HepG2 (cell line): ENCODE results near the gene ABI3BP. TPM values are rescaled to one million over a fixed set of nuclear protein-coding genes. Genes with fewer than 3 reads are reported as not detected.

Source experiments
- ATAC-seq: fragments of 200-7000 bp; cut with Tn5 transposase; 3 replicates; pipeline ENCODE4 v1.9.1; 2020; ENCODE audit warnings: mild to moderate bottlenecking, moderate library complexity
- BruUV-seq: library from RNA; stranded (reverse); fragments of 400-500 nt; replicated peaks from 2 replicates; lab custom pipeline; 2021; lab: Mats Ljungman, UMichigan
- CTCF ChIA-PET: fragments of 300-600 bp; formaldehyde crosslinking; extraction: SDS; loops from one replicate; lab custom pipeline; 2021; ENCODE audit warnings: low total read pairs, inconsistent platforms, low intra/inter-chr PET ratio; lab: Yijun Ruan, JAX
- POLR2A ChIA-PET: fragments of 350-600 bp; sonication (Branson Sonifier 250); formaldehyde crosslinking; loops from one replicate; lab custom pipeline; 2020; ENCODE audit warnings: antibody characterized with exemption, inconsistent platforms; lab: Yijun Ruan, JAX
- DNase-seq: peaks from one replicate; pipeline ENCODE4 v3.0.0-alpha.2; 2015; ENCODE audit warnings: low spot score
- FAIRE-seq: peaks from 3 replicates; lab custom pipeline; 2011; peaks lifted over from hg19 to GRCh38; lab: Jason Lieb, UNC
- H2AFZ ChIP-seq: one replicate; pipeline ENCODE4 v1.6.1; 2011; ENCODE audit warnings: low read length, inconsistent platforms
- H3K27ac ChIP-seq: fragments of 300-600 bp; 3 replicates; pipeline ENCODE4 v1.8.0; 2011; ENCODE audit warnings: mixed run types, mild to moderate bottlenecking, mixed read lengths, low read length, inconsistent platforms; ENCODE audit not compliant: insufficient read depth; ENCODE audit errors: extremely low read length
- H3K27me3 ChIP-seq, 2 experiments: fragments of 200-600 bp in 1 of 2; 2 replicates in 1 of 2; 3 replicates in 1 of 2; pipeline versions ENCODE4 v1.6.0 to v1.8.0; 2011; ENCODE audit warnings: low read length in 2 of 2, mild to moderate bottlenecking in 2 of 2, moderate library complexity in 2 of 2, inconsistent platforms in 1 of 2; ENCODE audit not compliant: insufficient read depth in 2 of 2, control insufficient read depth in 1 of 2
- H3K36me3 ChIP-seq, 2 experiments: fragments of 200-600 bp in 1 of 2; replicated peaks in 1 of 2; 2 replicates in 1 of 2; 3 replicates in 1 of 2; pipeline versions ENCODE4 v1.5.1 to v1.8.0; 2011; ENCODE audit warnings: low read length in 2 of 2, inconsistent platforms in 1 of 2; ENCODE audit not compliant: insufficient read depth in 2 of 2, control insufficient read depth in 1 of 2
- H3K4me1 ChIP-seq: 2 replicates; pipeline ENCODE4 v1.5.1; 2012; ENCODE audit warnings: low read length, inconsistent platforms; ENCODE audit not compliant: insufficient read depth
- H3K4me2 ChIP-seq: 2 replicates; pipeline ENCODE4 v1.6.0; 2011; ENCODE audit warnings: low read depth, low read length, inconsistent platforms
- H3K4me3 ChIP-seq, 3 experiments: fragments of 200-600 bp in 1 of 3; sonication (generic), shearing (Covaris generic) in 1 of 3; replicated peaks in 1 of 3; 2 replicates each; pipeline ENCODE4 v1.5.1; 2011 to 2016; ENCODE audit warnings: low read length in 3 of 3, inconsistent platforms in 2 of 3, low read depth in 2 of 3, mild to moderate bottlenecking in 2 of 3, control low read depth in 1 of 3, mixed read lengths in 1 of 3; ENCODE audit not compliant: insufficient read depth in 1 of 3
- H3K79me2 ChIP-seq: one replicate; pipeline ENCODE4 v1.6.1; 2011; ENCODE audit warnings: low read length, inconsistent platforms; ENCODE audit not compliant: insufficient read depth
- H3K9ac ChIP-seq: 2 replicates; pipeline ENCODE4 v1.6.0; 2011; ENCODE audit warnings: mild to moderate bottlenecking, low read depth, low read length, inconsistent platforms; ENCODE audit not compliant: insufficient read depth
- H3K9me3 ChIP-seq: 2 replicates; pipeline ENCODE4 v1.5.1; 2012; ENCODE audit warnings: mild to moderate bottlenecking, low read length
- H4K20me1 ChIP-seq: 2 replicates; pipeline ENCODE4 v1.6.0; 2011; ENCODE audit warnings: inconsistent platforms, mild to moderate bottlenecking, low read length, moderate library complexity; ENCODE audit not compliant: insufficient read depth
- ATF7 ChIP-seq, 2 experiments: fragments of 450-650 bp in 1 of 2; sonication (generic) in 1 of 2; formaldehyde crosslinking in 1 of 2; IDR thresholded peaks; 2 replicates each; pipeline versions ENCODE4 v1.4.0 to v1.6.1; 2016 to 2020; ENCODE audit warnings: antibody characterized with exemption in 1 of 2, mild to moderate bottlenecking in 1 of 2, missing genetic modification reagents in 1 of 2
- CREB1 ChIP-seq, 2 experiments: fragments of 450-650 bp in 1 of 2; IDR thresholded peaks; 2 replicates each; pipeline ENCODE4 v1.6.1; 2016 to 2017; ENCODE audit warnings: control low read depth in 1 of 2, mild to moderate bottlenecking in 1 of 2, missing compliant biosample characterization in 1 of 2, missing genetic modification characterization in 1 of 2
- SNRNP70 ChIP-seq: fragments of 200-400 bp; formaldehyde crosslinking; IDR thresholded peaks from 2 replicates; pipeline ENCODE4 v1.6.1; 2017; ENCODE audit warnings: mild to moderate bottlenecking, low read depth, low read length, moderate library complexity
- WGBS: methylation state at CpG from one replicate; pipeline ENCODE4 v1.1.6; 2017; ENCODE audit warnings: low lambda C conversion rate; 5-methylcytosine and 5-hydroxymethylcytosine counted together
- in situ Hi-C: cut with HindIII; loops from 2 replicates; pipeline ENCODE4 v1.10.0; 2017; ENCODE audit warnings: low pct_unique_long_range_greater_than_20kb; ENCODE audit not compliant: extremely low pct_ligation_motif_present
- intact Hi-C: fragments of 100-400 bp; cut with micrococcal nuclease; formaldehyde crosslinking; loops from one replicate; pipeline ENCODE4 v1.10.0; 2022; ENCODE audit not compliant: unreplicated experiment
- polyA plus RNA-seq, 8 experiments: library from polyadenylated mRNA; depleted of rRNA in 3 of 8; stranded (reverse) in 7 of 8; unstranded in 1 of 8; fragments of >200 nt; fragmentation: Illumina TruSeq in 4 of 8; extraction: Trizol in 4 of 8; gene quantifications; 2 replicates each; pipeline versions ENCODE4 v1.2.1 to v1.2.3, GENCODE V29; 2011 to 2016; ENCODE audit warnings: low read depth in 4 of 8, missing spikeins in 1 of 8, mixed read lengths in 1 of 8; ENCODE audit not compliant: insufficient read depth in 1 of 8
- total RNA-seq, 5 experiments: library from RNA; depleted of rRNA; stranded (reverse); fragments of >200 nt; fragmentation: Illumina TruSeq; extraction: Trizol; gene quantifications; 2 replicates each; pipeline ENCODE4 v1.2.3, GENCODE V29; 2016; ENCODE audit warnings: low read depth in 1 of 5
- TF ChIP-seq, protein P1 (sequence below): sonication (generic); formaldehyde crosslinking; IDR thresholded peaks from 2 replicates; pipeline ENCODE4 v1.4.0; 2020; ENCODE audit warnings: missing genetic modification reagents

Gene ABI3BP
- total and polyA plus RNA-seq, 2 of the 13 experiments (the other 11 are each of a cell fraction or from before 2014, with no cell fraction given): not detected

DNA sequence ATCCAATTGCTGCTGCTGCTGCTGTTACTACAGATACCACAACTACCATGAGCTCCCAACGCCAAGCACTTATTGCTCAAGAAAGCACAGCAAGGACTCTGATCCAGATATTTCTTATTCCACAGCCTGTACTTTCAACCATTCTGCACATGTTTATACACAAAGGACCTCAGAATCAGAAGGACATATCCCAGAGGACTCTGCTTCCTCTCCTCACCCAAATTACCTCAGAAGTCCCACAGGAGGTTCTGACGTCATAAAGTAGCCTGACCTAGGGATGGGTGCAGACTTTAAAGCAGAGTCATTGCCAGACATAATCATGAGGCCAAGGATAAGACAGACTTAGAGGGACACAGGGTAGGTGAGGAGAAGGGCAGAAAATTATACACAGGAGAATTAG is 115.9 kb downstream of the ABI3BP start:
- no peaks in the 10 kb centered on the region for H3K4me1 ChIP-seq
- in situ Hi-C loops: no loop called here
- BruUV-seq: no TSS peak
- no peaks in the 10 kb centered on the region for H4K20me1 ChIP-seq
- H3K27ac ChIP-seq: no peak overlapping the region
- H3K4me3 ChIP-seq: no peak overlapping the region
- no peak overlapping the region for H3K9ac ChIP-seq
- POLR2A ChIA-PET: no interaction called here
- no peaks in the 10 kb centered on the region for H3K9me3 ChIP-seq
- ATAC-seq (no peak), FAIRE-seq (no peak), DNase-seq (no peak)
- H2AFZ ChIP-seq: no peak overlapping the region
- H3K4me2 ChIP-seq: no peak overlapping the region
- H3K36me3 ChIP-seq: no peaks in the 10 kb centered on the region
- intact Hi-C loops: no loop called here
- CTCF ChIA-PET: no interaction called here
- WGBS: 2% methylated on average over 2 of the region's 2 CpGs
- H3K79me2 ChIP-seq: no peaks in the 10 kb centered on the region
- H3K27me3 ChIP-seq: no peaks in the 10 kb centered on the region; a peak in 1 of 5 replicates
- peak; percentile 91 for TF ChIP-seq CREB1 (IDR thresholded peaks at IDR 0.05)
- TF ChIP-seq CREB1 (CRISPR knock-in tag; IDR thresholded peaks at IDR 0.05): no peak
- TF ChIP-seq, protein P1, sequence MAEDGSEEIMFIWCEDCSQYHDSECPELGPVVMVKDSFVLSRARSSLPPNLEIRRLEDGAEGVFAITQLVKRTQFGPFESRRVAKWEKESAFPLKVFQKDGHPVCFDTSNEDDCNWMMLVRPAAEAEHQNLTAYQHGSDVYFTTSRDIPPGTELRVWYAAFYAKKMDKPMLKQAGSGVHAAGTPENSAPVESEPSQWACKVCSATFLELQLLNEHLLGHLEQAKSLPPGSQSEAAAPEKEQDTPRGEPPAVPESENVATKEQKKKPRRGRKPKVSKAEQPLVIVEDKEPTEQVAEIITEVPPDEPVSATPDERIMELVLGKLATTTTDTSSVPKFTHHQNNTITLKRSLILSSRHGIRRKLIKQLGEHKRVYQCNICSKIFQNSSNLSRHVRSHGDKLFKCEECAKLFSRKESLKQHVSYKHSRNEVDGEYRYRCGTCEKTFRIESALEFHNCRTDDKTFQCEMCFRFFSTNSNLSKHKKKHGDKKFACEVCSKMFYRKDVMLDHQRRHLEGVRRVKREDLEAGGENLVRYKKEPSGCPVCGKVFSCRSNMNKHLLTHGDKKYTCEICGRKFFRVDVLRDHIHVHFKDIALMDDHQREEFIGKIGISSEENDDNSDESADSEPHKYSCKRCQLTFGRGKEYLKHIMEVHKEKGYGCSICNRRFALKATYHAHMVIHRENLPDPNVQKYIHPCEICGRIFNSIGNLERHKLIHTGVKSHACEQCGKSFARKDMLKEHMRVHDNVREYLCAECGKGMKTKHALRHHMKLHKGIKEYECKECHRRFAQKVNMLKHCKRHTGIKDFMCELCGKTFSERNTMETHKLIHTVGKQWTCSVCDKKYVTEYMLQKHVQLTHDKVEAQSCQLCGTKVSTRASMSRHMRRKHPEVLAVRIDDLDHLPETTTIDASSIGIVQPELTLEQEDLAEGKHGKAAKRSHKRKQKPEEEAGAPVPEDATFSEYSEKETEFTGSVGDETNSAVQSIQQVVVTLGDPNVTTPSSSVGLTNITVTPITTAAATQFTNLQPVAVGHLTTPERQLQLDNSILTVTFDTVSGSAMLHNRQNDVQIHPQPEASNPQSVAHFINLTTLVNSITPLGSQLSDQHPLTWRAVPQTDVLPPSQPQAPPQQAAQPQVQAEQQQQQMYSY (CRISPR knock-in tag): no peak
- TF ChIP-seq SNRNP70: no peak
- peak; percentile 86 for TF ChIP-seq ATF7 (IDR thresholded peaks at IDR 0.05)
- TF ChIP-seq ATF7 (CRISPR knock-in tag; IDR thresholded peaks at IDR 0.05): no peak
